GM23248 (cell line): ENCODE results near the gene NKAIN2. TPM values are rescaled to one million over a fixed set of nuclear protein-coding genes. Genes with fewer than 3 reads are reported as not detected.
"Not testable (repeated sequence)": the region's sequence is repeated elsewhere in the genome, so short reads cannot be mapped to it uniquely, and the experiment has no call there.

Experiments used
- DNase-seq: peaks from one replicate; pipeline ENCODE4 v3.0.0-alpha.2; 2015
- H2AFZ ChIP-seq: fragments of 200-600 bp; sonication (generic); 2 replicates; pipeline ENCODE4 v1.6.1; 2016; ENCODE audit warnings: antibody characterized with exemption
- H3F3A ChIP-seq: fragments of 200-600 bp; sonication (generic); 2 replicates; pipeline ENCODE4 v1.6.1; 2016; ENCODE audit warnings: mild to moderate bottlenecking, antibody characterized with exemption, mixed run types; ENCODE audit not compliant: insufficient read depth
- H3K27ac ChIP-seq: fragments of 200-600 bp; sonication (generic); 2 replicates; pipeline ENCODE4 v1.5.1; 2016; ENCODE audit warnings: mild to moderate bottlenecking
- H3K27me3 ChIP-seq: fragments of 200-600 bp; sonication (generic); replicated peaks from 2 replicates; pipeline ENCODE4 v1.6.1; 2016; ENCODE audit warnings: mild to moderate bottlenecking; ENCODE audit not compliant: insufficient read depth
- H3K36me3 ChIP-seq: fragments of 200-600 bp; sonication (generic); 2 replicates; pipeline ENCODE4 v1.6.1; 2016; ENCODE audit warnings: low read depth, mild to moderate bottlenecking
- H3K4me1 ChIP-seq: fragments of 200-600 bp; sonication (generic); 2 replicates; pipeline ENCODE4 v1.6.1; 2016; ENCODE audit warnings: mild to moderate bottlenecking; ENCODE audit not compliant: insufficient read depth
- H3K4me2 ChIP-seq: fragments of 200-600 bp; sonication (generic); one replicate; pipeline ENCODE4 v1.6.1; 2016; ENCODE audit warnings: mild to moderate bottlenecking; ENCODE audit not compliant: unreplicated experiment
- H3K4me3 ChIP-seq: fragments of 200-600 bp; sonication (generic); 2 replicates; pipeline ENCODE4 v1.5.1; 2016; ENCODE audit warnings: mild to moderate bottlenecking
- H3K79me2 ChIP-seq: fragments of 200-600 bp; sonication (generic); 2 replicates; pipeline ENCODE4 v1.6.1; 2016; ENCODE audit warnings: mild to moderate bottlenecking; ENCODE audit not compliant: insufficient read depth
- H3K9ac ChIP-seq: fragments of 200-600 bp; sonication (generic); 2 replicates; pipeline ENCODE4 v1.6.1; 2016; ENCODE audit warnings: mild to moderate bottlenecking
- H3K9me2 ChIP-seq: fragments of 200-600 bp; sonication (generic); 2 replicates; pipeline ENCODE4 v1.6.1; 2016; ENCODE audit warnings: mixed run types, mild to moderate bottlenecking, moderate library complexity; ENCODE audit not compliant: insufficient read depth
- H3K9me3 ChIP-seq: fragments of 200-600 bp; sonication (generic); one replicate; pipeline ENCODE4 v1.6.1; 2017; ENCODE audit warnings: low read depth
- H4K20me1 ChIP-seq: fragments of 200-600 bp; sonication (generic); 2 replicates; pipeline ENCODE4 v1.6.0; 2016; ENCODE audit not compliant: insufficient read depth
- EZH2 ChIP-seq: fragments of 200-600 bp; sonication (generic); IDR thresholded peaks from 2 replicates; pipeline ENCODE4 v1.6.1; 2018; ENCODE audit warnings: antibody characterized with exemption, mild to moderate bottlenecking; ENCODE audit not compliant: insufficient read depth, poor library complexity, severe bottlenecking
- EZH2phosphoT487 ChIP-seq: fragments of 200-600 bp; sonication (generic); IDR thresholded peaks from 2 replicates; pipeline ENCODE4 v1.6.1; 2018; ENCODE audit warnings: antibody characterized with exemption, moderate library complexity, mild to moderate bottlenecking, low read depth; ENCODE audit not compliant: insufficient read depth
- WGBS, 2 experiments: methylation state at CpG; one replicate each; pipeline ENCODE4 v1.1.6; 2015 to 2017; ENCODE audit warnings: low lambda C conversion rate in 2 of 2, low coverage in 1 of 2; ENCODE audit errors: missing lambda C conversion rate in 2 of 2; 5-methylcytosine and 5-hydroxymethylcytosine counted together
- in situ Hi-C: fragments of 300-500 bp; cut with MboI; formaldehyde crosslinking; loops from 2 replicates; pipeline ENCODE4 v1.15.0; 2020
- polyA plus RNA-seq: library from polyadenylated mRNA; unstranded; fragments of >200 nt; fragmentation: Nextera tagmentation; extraction: Ambion mirVana; gene quantifications from 2 replicates; pipeline ENCODE4 v1.2.1, GENCODE V29; 2016
- total RNA-seq: library from RNA; depleted of rRNA; stranded (reverse); fragments of >200 nt; shearing (Covaris generic); gene quantifications from 2 replicates; pipeline ENCODE4 v1.2.3, GENCODE V29; 2014

Gene NKAIN2
- total and polyA plus RNA-seq, 2 experiments from 2014 or later = not detected

DNA sequence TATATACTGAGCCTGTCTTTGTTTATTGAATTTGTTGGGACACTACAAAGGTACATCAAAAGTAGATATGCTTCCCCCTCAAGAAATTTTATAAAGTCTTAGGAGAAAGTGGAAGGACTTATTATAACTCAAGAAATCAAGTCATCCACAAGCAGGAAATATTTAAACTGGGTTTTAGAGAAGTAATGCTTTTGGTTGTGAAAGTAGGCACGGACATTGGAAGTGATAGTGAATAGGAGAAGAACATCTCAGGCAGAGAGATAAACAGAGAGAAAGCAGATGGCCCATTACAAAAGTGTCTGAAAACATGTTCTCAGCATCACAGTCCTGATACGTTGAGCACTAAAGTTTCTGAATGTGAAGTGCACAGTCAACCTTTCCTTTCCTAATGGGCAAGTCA lies 742.9 kb downstream of the NKAIN2 start:
- Histone ChIP-seq H3K79me2 (no peaks in the 10 kb centered on the region), H3F3A (no peaks in the 10 kb centered on the region), H3K4me2 (no peak overlapping the region), H3K9ac (no peak overlapping the region), H4K20me1 (no peaks in the 10 kb centered on the region), H3K36me3 (no peaks in the 10 kb centered on the region), H3K27me3 (no peaks in the 10 kb centered on the region), H3K4me1 (no peaks in the 10 kb centered on the region), H3K9me3 (no peaks in the 10 kb centered on the region), H2AFZ (no peak overlapping the region), H3K4me3 (no peak overlapping the region), H3K9me2 (no peaks in the 10 kb centered on the region), H3K27ac (no peak overlapping the region)
- DNase-seq = no peak
- in situ Hi-C loops = no loop called here
- 0 to 1% methylated on average over 2 of the region's 2 CpGs for WGBS, 2 experiments
- TF ChIP-seq EZH2phosphoT487 = no peak
- no peak for TF ChIP-seq EZH2

DNA sequence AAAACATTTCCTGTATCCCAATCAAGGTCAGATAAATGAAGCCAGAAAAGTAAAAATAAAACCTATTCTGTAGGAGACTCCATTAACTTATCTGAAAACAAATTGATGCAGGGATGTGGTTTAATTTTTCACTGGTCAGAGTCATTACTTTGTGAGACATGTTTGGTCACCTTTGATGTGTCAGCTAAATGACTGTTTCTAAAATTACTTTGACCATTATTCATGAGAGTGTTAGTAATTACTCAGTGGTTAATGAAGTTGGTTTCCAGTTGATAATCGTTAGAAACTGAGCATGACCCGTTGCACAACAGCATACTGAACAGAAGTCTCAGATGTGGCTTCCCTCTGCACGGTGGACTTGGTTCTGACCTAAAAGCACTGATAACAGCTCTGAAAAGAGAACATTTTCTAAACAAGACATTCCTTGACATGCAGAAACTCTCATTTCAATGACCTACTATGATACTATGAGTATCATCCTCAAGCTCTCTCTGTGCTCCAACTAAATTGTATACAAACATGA lies 748.1 kb downstream of the NKAIN2 start:
- H3K4me1 ChIP-seq = no peaks in the 10 kb centered on the region
- no peak overlapping the region for H3K27ac ChIP-seq
- no peaks in the 10 kb centered on the region for H3F3A ChIP-seq
- H3K79me2 ChIP-seq = no peaks in the 10 kb centered on the region
- H3K36me3 ChIP-seq = no peaks in the 10 kb centered on the region
- in situ Hi-C loops = no loop called here
- TF ChIP-seq EZH2phosphoT487 (no peak), EZH2 (no peak)
- 8 to 13% methylated on average over 3 of the region's 3 CpGs for WGBS, 2 experiments
- H3K4me3 ChIP-seq = no peak overlapping the region
- no peaks in the 10 kb centered on the region for H3K9me3 ChIP-seq
- no peak overlapping the region for H2AFZ ChIP-seq
- no peak for DNase-seq
- H3K9ac ChIP-seq = no peak overlapping the region
- H3K4me2 ChIP-seq = no peak overlapping the region
- H4K20me1 ChIP-seq = no peaks in the 10 kb centered on the region
- no peaks in the 10 kb centered on the region for H3K9me2 ChIP-seq
- no peaks in the 10 kb centered on the region for H3K27me3 ChIP-seq

DNA sequence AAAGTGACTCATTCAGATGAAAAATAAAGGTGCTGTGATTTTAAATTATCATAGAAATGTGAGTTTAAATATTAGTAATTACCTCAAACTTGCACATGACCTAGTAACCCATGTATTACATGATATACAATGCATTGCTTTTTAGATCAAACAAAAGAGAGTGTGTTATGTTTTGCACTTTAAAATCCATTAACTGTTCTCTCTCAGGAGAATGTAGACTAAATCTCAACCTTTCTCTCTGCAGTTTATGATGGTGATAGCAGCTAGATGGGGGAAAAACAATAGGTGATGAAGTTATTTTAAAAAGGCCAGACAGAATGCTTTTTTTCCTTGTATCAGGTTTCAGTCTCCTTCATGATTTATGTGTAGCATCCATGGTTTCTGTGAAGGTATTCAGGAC lies 754.2 kb downstream of the NKAIN2 start:
- H3K4me1 ChIP-seq = no peaks in the 10 kb centered on the region
- no peaks in the 10 kb centered on the region for H4K20me1 ChIP-seq
- in situ Hi-C loops = no loop called here
- H3K9me3 ChIP-seq = no peaks in the 10 kb centered on the region
- no peak overlapping the region for H3K27ac ChIP-seq
- TF ChIP-seq EZH2 (no peak), EZH2phosphoT487 (no peak)
- H3F3A ChIP-seq = no peaks in the 10 kb centered on the region
- no peaks in the 10 kb centered on the region for H3K27me3 ChIP-seq
- no peaks in the 10 kb centered on the region for H3K36me3 ChIP-seq
- H3K79me2 ChIP-seq = no peaks in the 10 kb centered on the region
- H2AFZ ChIP-seq = no peak overlapping the region
- no peak overlapping the region for H3K4me2 ChIP-seq
- no peaks in the 10 kb centered on the region for H3K9me2 ChIP-seq
- no peak overlapping the region for H3K9ac ChIP-seq
- no peak for DNase-seq
- H3K4me3 ChIP-seq = no peak overlapping the region

DNA sequence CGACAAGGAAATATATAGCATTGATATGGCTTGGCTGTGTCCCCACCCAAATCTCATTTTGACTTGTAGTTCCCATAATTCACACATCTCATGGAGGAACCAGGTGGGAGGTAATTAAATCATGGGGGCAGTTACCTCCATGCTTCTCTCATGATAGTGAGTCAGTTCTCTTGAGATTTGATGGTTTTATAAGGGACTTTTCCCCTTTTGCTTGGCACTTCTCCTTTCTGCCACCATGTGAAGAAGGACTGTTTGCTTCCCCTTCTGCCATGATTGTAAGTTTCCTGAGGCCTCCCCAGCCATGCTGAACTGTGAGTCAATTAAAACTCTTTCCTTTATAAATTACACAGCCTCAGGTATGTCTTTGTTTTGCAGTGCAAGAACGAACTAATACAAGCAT lies 756.4 kb downstream of the NKAIN2 start:
- H3K27ac ChIP-seq, H4K20me1 ChIP-seq, in situ Hi-C loops, DNase-seq, H3K4me3 ChIP-seq, H3K9ac ChIP-seq, H3K4me2 ChIP-seq, H3K9me3 ChIP-seq, H3K27me3 ChIP-seq, H3K9me2 ChIP-seq, H3K4me1 ChIP-seq, H2AFZ ChIP-seq, H3K36me3 ChIP-seq, H3F3A ChIP-seq, H3K79me2 ChIP-seq: not testable (repeated sequence)
- WGBS, 2 experiments = 10 to 21% methylated on average over 2 of the region's 2 CpGs

DNA sequence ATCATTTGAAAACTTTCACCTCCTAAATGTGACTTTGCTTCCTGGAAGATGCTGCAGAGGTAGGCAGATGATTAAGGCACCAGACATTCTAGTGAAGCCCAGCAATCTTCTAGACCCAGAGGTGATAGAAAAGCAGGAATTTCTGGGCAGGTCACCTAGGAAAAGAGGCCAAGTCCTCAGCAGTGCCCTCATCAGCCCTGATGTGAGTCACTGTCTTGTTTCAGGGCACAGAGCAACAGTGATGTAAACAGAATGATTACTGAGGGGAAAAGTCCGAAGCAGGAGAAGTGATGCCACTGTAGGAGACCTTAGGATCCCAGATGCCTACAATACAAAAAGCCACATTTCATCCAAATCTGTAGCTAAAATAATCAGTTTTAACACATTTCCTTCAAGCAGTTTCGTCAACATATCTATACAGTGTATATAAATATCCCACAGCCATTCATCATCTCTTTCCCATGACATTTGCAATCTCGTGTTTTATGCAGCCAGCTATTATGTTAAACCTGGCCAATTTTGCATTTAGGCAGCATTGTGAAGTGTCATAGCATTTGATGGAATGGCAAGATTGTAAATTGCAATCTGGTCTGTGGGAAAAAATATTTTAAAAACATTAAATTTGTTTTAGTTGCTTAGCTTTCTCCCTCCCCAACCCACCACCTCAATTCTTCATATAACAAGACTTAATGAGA lies 757.4 kb downstream of the NKAIN2 start:
- H3K9ac ChIP-seq = no peak overlapping the region
- H3K9me2 ChIP-seq = no peaks in the 10 kb centered on the region
- H3K27ac ChIP-seq = no peak overlapping the region
- H3K79me2 ChIP-seq = no peaks in the 10 kb centered on the region
- H3K27me3 ChIP-seq = no peaks in the 10 kb centered on the region
- H4K20me1 ChIP-seq = no peaks in the 10 kb centered on the region
- H2AFZ ChIP-seq = no peak overlapping the region
- H3F3A ChIP-seq = no peaks in the 10 kb centered on the region
- no peak overlapping the region for H3K4me2 ChIP-seq
- no peaks in the 10 kb centered on the region for H3K9me3 ChIP-seq
- H3K4me3 ChIP-seq = no peak overlapping the region
- 5 to 7% methylated on average over 3 of the region's 3 CpGs for WGBS, 2 experiments
- H3K36me3 ChIP-seq = no peaks in the 10 kb centered on the region
- no peaks in the 10 kb centered on the region for H3K4me1 ChIP-seq
- in situ Hi-C loops = no loop called here
- no peak for DNase-seq
- TF ChIP-seq EZH2phosphoT487 (no peak), EZH2 (no peak)
